HG03025 (cell line): Measurements from ENCODE around the gene FAM90A26.
"Not testable (repeated sequence)": the region's sequence is repeated elsewhere in the genome, so short reads cannot be mapped to it uniquely, and the experiment has no call there.

Experiments used
- ATAC-seq: cut with Tn5 transposase; IDR thresholded peaks from one replicate; pipeline ENCODE4 v1.9.1; 2021; ENCODE audit warnings: mild to moderate bottlenecking, moderate library complexity; ENCODE audit not compliant: unreplicated experiment, low FRiP score

The FAM90A26 gene

DNA sequence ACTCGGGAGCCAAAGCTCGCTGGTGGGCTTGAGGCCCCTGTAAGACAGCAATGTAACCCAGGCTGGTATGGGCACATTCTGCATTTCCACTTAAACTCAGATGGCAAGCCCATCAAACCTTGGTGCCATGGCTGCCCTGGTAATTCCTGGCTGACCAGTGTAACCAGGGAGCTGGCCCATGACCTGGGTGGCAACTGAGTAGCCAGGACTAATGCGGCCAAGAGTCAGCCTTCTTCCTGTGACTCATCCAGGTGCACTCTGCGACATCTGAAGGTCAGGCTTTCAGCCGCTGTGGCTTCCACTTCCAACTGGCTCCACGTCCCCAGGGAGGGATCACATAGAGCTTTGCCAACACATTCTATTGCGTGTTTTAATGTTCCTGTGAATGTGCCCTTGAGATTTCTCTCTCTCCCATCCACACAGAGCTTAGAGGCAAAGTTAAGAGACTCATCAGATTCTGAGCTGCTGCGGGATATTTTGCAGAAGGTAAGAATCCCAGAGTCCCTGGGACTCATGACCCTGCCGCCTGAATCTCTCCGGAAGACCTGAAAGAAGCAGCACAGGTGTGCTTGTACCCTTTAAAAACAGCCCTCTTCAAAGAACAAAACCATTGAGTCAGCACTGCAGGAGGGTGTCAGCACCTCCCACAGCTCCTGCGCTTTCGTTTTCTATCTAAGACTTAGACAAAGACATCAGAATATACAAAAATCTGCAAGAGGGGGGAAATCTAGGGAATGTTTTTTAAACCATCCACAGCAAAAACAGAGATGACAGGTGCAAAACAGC, 14.9 kb upstream of the FAM90A26 start:
- not testable (repeated sequence) for ATAC-seq

DNA sequence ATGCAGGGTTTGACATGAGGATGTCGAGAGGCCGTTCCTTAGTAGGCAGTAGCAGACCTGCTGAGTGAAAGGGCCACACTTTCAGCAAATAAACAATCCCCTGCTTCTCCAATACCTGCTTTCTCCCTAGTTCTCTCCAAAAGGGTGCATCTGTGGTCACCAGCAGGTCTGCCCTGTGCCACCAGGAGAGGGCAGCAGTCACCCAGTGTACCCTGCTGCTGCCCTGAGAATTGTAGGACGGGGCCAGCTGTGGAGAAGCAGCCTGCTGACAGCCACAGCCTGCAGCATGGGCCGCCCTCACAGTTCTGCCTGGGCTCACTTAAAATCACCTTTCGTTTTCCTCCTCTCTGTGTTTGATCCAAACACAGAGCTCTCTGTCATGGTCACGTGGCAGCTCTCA, 11.8 kb upstream of the FAM90A26 start:
- not testable (repeated sequence) for ATAC-seq

DNA sequence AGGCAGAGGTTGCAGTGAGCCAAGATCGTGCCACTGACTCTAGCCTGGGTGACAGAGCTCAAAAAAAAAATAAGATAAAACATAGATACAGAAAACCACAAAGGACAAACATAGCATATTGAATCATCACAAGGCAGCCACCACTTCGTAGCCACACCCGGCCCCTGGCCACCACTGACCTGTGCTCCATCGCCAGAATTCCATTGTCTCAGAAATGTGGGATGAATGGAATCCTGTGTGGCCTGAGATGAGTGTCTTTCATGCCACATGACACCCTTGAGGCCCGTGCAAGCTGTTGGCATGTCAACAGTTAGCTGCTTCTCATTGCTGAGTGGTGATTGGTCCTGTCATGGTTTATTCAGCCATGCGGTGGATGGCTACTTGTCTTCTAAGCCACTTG, 10.2 kb upstream of the FAM90A26 start:
- not testable (repeated sequence) for ATAC-seq

DNA sequence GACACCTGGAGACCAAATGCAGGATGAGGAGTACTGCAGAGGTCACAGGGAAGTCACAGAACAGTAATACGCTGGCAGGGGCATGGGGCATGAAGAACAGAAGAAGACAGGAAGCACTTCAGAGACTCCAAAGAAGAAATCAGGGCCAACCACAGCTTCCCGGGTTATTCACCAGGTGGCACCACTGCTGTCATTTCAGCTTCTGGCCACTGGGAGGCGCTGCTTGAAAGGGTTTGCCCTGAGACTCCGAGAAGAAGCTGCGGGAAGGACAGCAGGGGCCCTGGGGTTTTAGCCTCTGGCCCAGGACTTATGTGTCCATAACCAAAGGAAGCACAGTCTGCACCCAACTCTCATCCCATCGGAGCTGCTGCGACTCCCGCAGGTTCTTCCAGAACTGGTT, 4.2 kb upstream of the FAM90A26 start:
- ATAC-seq: not testable (repeated sequence)

DNA sequence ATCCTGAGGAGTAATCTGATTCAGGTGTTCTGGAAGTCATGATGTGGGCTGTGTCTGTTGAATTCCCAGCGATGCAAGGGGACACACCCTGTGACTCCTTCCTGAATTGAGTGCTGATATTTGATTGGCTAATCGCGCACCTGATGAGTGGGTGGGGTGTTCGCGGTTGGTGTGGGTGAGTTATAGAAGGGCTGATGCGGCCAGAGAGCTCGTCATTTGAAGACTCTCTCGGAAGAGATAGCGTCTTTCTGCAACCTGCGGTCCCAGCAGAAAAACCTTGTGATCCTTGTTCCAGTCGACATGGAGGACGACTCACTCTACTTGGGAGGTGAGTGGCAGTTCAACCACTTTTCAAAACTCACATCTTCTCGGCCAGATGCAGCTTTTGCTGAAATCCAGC, 40.1 kb downstream of the FAM90A26 start, which contains the start of gene USP17L10:
Gene USP17L10, plus strand, starts transcription at position 301 of the 400 bp plus-strand sequence. Its CDS starts 0 bp downstream, at position 301.
- ATAC-seq: not testable (repeated sequence)

DNA sequence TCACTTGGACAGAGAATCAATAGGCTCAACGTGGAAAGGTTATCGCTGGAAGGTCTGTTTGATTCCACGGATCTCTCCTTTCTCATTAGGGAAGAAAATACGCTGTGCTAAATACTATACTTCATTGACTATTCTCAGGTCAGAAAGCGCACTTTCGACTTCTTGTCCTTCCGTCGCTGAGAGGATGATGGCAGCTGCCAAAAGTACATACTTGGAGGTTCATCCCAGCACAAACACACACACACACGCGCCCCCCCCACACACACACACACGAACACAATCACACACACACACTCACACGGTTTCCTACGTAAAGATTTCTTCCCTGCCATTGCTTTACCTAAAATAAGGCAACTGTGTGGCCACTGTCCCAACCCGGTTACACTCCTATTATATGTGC, 44.5 kb downstream of the FAM90A26 start:
- not testable (repeated sequence) for ATAC-seq

DNA sequence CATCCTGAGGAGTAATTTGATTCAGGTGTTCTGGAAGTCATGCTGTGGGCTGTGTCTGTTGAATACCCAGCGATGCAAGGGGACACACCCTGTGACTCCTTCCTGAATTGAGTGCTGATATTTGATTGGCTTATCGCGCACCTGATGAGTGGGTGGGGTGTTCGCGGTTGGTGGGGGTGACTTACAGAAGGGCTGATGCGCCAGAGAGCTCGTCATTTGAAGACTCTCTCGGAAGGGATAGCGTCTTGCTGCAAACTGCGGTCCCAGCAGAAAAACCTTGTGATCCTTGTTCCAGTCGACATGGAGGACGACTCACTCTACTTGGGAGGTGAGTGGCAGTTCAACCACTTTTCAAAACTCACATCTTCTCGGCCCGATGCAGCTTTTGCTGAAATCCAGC, 44.9 kb downstream of the FAM90A26 start, which contains the start of gene USP17L11:
Gene USP17L11, plus strand, starts transcription at position 301 of the 400 bp plus-strand sequence. Its CDS starts 0 bp downstream, at position 301.
- ATAC-seq: not testable (repeated sequence)

DNA sequence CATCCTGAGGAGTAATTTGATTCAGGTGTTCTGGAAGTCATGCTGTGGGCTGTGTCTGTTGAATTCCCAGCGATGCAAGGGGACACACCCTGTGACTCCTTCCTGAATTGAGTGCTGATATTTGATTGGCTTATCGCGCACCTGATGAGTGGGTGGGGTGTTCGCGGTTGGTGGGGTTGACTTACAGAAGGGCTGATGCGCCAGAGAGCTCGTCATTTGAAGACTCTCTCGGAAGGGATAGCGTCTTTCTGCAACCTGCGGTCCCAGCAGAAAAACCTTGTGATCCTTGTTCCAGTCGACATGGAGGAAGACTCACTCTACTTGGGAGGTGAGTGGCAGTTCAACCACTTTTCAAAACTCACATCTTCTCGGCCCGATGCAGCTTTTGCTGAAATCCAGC, 49.6 kb downstream of the FAM90A26 start, which contains the start of gene USP17L12:
Gene USP17L12, plus strand, starts transcription at position 301 of the 400 bp plus-strand sequence. Its CDS starts 0 bp downstream, at position 301.
- not testable (repeated sequence) for ATAC-seq

DNA sequence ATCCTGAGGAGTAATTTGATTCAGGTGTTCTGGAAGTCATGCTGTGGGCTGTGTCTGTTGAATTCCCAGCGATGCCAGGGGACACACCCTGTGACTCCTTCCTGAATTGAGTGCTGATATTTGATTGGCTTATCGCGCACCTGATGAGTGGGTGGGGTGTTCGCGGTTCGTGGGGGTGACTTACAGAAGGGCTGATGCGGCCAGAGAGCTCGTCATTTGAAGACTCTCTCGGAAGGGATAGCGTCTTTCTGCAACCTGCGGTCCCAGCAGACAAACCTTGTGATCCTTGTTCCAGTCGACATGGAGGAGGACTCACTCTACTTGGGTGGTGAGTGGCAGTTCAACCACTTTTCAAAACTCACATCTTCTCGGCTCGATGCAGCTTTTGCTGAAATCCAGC, 54.4 kb downstream of the FAM90A26 start, which contains the start of gene USP17L13:
Gene USP17L13, plus strand, starts transcription at position 301 of the 400 bp plus-strand sequence. Its CDS starts 0 bp downstream, at position 301.
- ATAC-seq: not testable (repeated sequence)
